SK-N-SH treated with all-trans-retinoic acid at 6 μM for 48 hours (cell line): ENCODE results near the gene ISOC2.

Experiments
- ATAC-seq: fragments of 200-7000 bp; cut with Tn5 transposase; 3 replicates; pipeline ENCODE4 v1.9.1; 2020; ENCODE audit warnings: mild to moderate bottlenecking, moderate library complexity
- ARNTL ChIP-seq: fragments of 450-650 bp; formaldehyde crosslinking; IDR thresholded peaks from 2 replicates; pipeline ENCODE4 v1.5.0; 2020; ENCODE audit warnings: low read depth, mild to moderate bottlenecking, moderate library complexity, borderline replicate concordance
- BACH2 ChIP-seq: fragments of 250-450 bp; sonication (Bioruptor Pico); IDR thresholded peaks from 2 replicates; pipeline ENCODE4 v1.9.0; 2021; ENCODE audit warnings: mild to moderate bottlenecking, borderline replicate concordance
- CREB5 ChIP-seq: fragments of 250-450 bp; sonication (Bioruptor Pico); IDR thresholded peaks from 2 replicates; pipeline ENCODE4 v1.5.1; 2020; ENCODE audit warnings: low read depth, mild to moderate bottlenecking, moderate library complexity
- CSDC2 ChIP-seq: fragments of 250-450 bp; sonication (Bioruptor Pico); IDR thresholded peaks from 2 replicates; pipeline ENCODE4 v1.5.0; 2020; ENCODE audit warnings: mild to moderate bottlenecking, moderate library complexity
- CSRNP3 ChIP-seq: fragments of 250-450 bp; sonication (Bioruptor Pico); IDR thresholded peaks from 2 replicates; pipeline ENCODE4 v1.5.1; 2021; ENCODE audit warnings: mild to moderate bottlenecking, moderate library complexity
- GLIS3 ChIP-seq: fragments of 250-450 bp; sonication (Bioruptor Pico); IDR thresholded peaks from 2 replicates; pipeline ENCODE4 v1.5.0; 2020; ENCODE audit warnings: mild to moderate bottlenecking, moderate library complexity
- OSR1 ChIP-seq: fragments of 250-450 bp; sonication (Bioruptor Pico); IDR thresholded peaks from 2 replicates; pipeline ENCODE4 v1.8.0; 2022; ENCODE audit warnings: moderate library complexity, mild to moderate bottlenecking, inconsistent platforms
- PATZ1 ChIP-seq: fragments of 250-450 bp; sonication (Bioruptor Pico); IDR thresholded peaks from 2 replicates; pipeline ENCODE4 v1.8.0; 2020; ENCODE audit warnings: mild to moderate bottlenecking, moderate library complexity, borderline replicate concordance
- POU6F1 ChIP-seq: fragments of 250-450 bp; sonication (Bioruptor Pico); IDR thresholded peaks from 2 replicates; pipeline ENCODE4 v1.8.0; 2021; ENCODE audit warnings: low read depth, mild to moderate bottlenecking, moderate library complexity, borderline replicate concordance
- TOX ChIP-seq: fragments of 250-450 bp; sonication (Bioruptor Pico); IDR thresholded peaks from 2 replicates; pipeline ENCODE4 v1.8.0; 2021; ENCODE audit warnings: mild to moderate bottlenecking, moderate library complexity, borderline replicate concordance
- ZFP3 ChIP-seq: fragments of 250-450 bp; sonication (Bioruptor Pico); IDR thresholded peaks from 2 replicates; pipeline ENCODE4 v1.5.0; 2020; ENCODE audit warnings: mild to moderate bottlenecking, moderate library complexity
- ZFP30 ChIP-seq: fragments of 450-650 bp; formaldehyde crosslinking; IDR thresholded peaks from 2 replicates; pipeline ENCODE4 v1.5.0; 2022; ENCODE audit warnings: mild to moderate bottlenecking, moderate library complexity
- ZNF70 ChIP-seq: fragments of 450-650 bp; formaldehyde crosslinking; IDR thresholded peaks from 2 replicates; pipeline ENCODE4 v1.5.0; 2020; ENCODE audit warnings: mild to moderate bottlenecking, moderate library complexity
- ZNF8 ChIP-seq: fragments of 450-650 bp; formaldehyde crosslinking; IDR thresholded peaks from 2 replicates; pipeline ENCODE4 v1.5.0; 2020; ENCODE audit warnings: mild to moderate bottlenecking, moderate library complexity

The ISOC2 gene

GRCh38 chr19:55485439-55486011 is 24.1 kb upstream of the ISOC2 start:
- no peak for ATAC-seq
- TF ChIP-seq GLIS3: no peak
- 0 out of 2 replicates have a peak, but pooled peaks have one; percentile 28 for TF ChIP-seq PATZ1 (CRISPR knock-in tag)

- peak; percentile 30 for ATAC-seq
Measured at GRCh38 chr19:55484593-55485438, 23.4 kb upstream of the ISOC2 start, which contains the start of gene NAT14. Gene NAT14, plus strand, starts transcription at chr19:55485188. Its CDS starts 521 bp downstream, at chr19:55485709.

GRCh38 chr19:55483706-55484592 is 22.5 kb upstream of the ISOC2 start:
- no peak for ATAC-seq
- TF ChIP-seq BACH2 (CRISPR knock-in tag) (no peak), ZFP3 (peak; percentile 95), GLIS3 (no peak)

More at GRCh38 chr19:55484593-55485438, 23.4 kb upstream of the ISOC2 start, which contains the start of gene NAT14:
- TF ChIP-seq TOX (CRISPR knock-in tag): no peak
- 0 out of 2 replicates have a peak, but pooled peaks have one; percentile 14 for TF ChIP-seq GLIS3
- no peak for TF ChIP-seq ZNF8 (CRISPR knock-in tag)
- TF ChIP-seq CSDC2 (CRISPR knock-in tag): no peak

- TF ChIP-seq CSDC2 (CRISPR knock-in tag): no peak
- TF ChIP-seq BACH2 (CRISPR knock-in tag): no peak
- TF ChIP-seq ZFP30 (CRISPR knock-in tag): no peak
- no peak for TF ChIP-seq CSRNP3
- no peak for TF ChIP-seq GLIS3
- no peak for TF ChIP-seq ZNF70 (CRISPR knock-in tag)
- TF ChIP-seq CREB5 (CRISPR knock-in tag): no peak
- TF ChIP-seq ARNTL (CRISPR knock-in tag): no peak
- no peak for TF ChIP-seq POU6F1
- no peak for TF ChIP-seq PATZ1 (CRISPR knock-in tag)
- TF ChIP-seq TOX (CRISPR knock-in tag): no peak
- TF ChIP-seq OSR1: no peak
- ATAC-seq: no peak
Measured at GRCh38 chr19:55482967-55483705, 21.7 kb upstream of the ISOC2 start.
